Stimulated activated CD8-positive, alpha-beta memory T cell treated with anti-CD3 and anti-CD28 coated beads, Interleukin-2, amount 100 ng/mL, for 48 hours (primary cell): ENCODE data around the gene TARBP1.

Source experiments
- DNase-seq, 2 donors: peaks; one replicate each; pipeline ENCODE4 v3.0.0-alpha.2; 2020; ENCODE audit warnings: low read depth in 2 of 2

The TARBP1 gene

DNA sequence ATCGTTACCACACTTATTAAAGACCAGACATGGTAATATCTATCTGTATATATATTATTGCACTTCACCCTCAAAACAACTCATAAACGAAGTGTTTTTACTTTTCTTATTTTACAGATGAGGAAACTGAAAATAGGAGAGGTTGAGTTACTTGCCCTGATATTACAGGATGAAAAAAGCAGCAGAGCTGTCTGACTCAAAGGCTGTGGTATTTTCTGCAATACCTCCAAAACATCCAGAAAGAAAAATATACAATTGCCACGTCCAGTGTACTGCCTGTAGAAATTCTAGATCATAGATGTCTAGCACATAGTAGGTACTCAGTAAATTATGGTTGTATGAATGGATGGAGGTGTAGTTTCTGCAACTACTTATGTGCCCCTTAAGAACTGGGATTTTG lies 5.2 kb upstream of the TARBP1 start:
- DNase-seq: no peak

- DNase-seq: no peak
Measured at GRCh38 chr1:234481771-234482170, 2.8 kb upstream of the TARBP1 start.

- no peak for DNase-seq
Measured at GRCh38 chr1:234479866-234480265, 887 bp upstream of the TARBP1 start.

DNA sequence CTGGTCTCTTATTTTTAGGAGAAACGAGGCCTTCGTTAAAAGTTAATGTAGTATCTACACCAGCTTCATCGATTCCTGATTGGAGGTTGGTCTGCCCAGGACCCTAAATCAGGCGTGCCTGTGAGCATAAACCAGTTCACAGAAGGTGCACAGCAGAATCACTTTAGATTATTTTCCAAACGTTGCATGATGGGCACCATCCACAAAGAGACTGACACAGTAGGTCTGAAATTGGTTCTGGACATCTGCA lies 256 bp upstream of the TARBP1 start:
- no peak for DNase-seq

GRCh38 chr1:234478152-234478480 lies 863 bp downstream of the TARBP1 start:
- DNase-seq: peak; percentile 54 to 56

GRCh38 chr1:234477386-234478151 lies 1.4 kb downstream of the TARBP1 start:
- DNase-seq: no peak

- no peak for DNase-seq
Measured at GRCh38 chr1:234476172-234476571, 2.8 kb downstream of the TARBP1 start.

GRCh38 chr1:234475167-234475793 lies 3.7 kb downstream of the TARBP1 start:
- DNase-seq: no peak

DNA sequence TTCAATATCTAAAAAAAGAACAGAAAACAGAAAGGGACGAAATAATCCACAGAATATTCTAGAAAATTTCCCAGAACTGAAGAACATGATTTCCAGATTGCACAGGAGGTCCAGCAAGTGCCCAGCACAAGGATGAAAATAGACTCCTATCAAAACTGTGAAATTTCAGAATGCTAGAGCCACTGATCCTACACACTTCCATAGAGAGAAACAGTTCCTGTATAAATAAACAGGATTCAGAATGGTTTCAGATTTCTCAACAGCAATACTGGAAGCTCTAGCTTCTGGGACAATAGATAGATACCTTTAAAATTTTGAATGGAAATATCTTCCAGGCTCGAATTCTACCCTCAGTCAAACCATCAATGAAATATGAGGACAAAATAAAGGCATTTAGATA lies 4.6 kb downstream of the TARBP1 start:
- no peak for DNase-seq

DNA sequence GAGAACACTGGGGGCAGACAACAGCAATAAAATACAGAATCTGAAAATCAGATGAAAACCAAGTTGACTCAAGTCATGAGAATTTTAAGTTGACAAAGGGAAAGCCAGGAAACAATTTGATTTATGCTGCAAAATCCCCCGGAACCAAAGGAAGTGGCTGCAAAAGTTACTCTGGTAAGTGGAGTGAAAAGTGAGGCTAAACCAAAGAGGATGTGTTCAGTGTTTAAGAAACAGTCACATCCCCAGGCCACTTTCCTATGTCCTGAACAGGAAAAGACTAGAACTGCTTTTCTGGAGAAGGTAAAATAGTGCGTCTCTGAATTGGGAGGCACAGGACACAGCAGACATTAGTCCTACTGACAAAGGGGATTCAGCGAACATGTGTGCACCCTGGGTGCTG lies 5.9 kb downstream of the TARBP1 start:
- DNase-seq: no peak

GRCh38 chr1:234469376-234469775 lies 9.6 kb downstream of the TARBP1 start:
- no peak for DNase-seq

DNA sequence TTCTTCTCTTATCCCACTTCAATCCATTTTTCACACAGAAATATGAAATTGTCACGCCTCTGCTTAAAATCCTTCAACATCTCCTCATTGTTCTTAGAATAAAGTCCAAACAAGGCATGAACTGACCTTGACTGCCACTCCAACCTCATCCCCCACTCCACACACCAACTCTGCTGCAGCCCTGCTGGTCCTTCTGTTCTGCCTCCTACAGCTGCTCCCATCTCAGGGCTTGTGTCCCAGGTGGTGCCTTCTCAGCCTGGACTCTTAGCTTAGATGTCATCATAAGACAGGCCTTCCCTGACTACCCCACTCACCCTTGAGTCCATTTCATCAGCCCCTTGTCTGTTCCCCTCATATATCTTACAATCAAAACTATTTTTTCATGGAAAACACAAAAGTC lies 10.4 kb downstream of the TARBP1 start:
- DNase-seq: no peak

- no peak for DNase-seq
Measured at GRCh38 chr1:234467821-234468220, 11.2 kb downstream of the TARBP1 start.

- DNase-seq: no peak
Measured at GRCh38 chr1:234466945-234467344, 12.0 kb downstream of the TARBP1 start.

DNA sequence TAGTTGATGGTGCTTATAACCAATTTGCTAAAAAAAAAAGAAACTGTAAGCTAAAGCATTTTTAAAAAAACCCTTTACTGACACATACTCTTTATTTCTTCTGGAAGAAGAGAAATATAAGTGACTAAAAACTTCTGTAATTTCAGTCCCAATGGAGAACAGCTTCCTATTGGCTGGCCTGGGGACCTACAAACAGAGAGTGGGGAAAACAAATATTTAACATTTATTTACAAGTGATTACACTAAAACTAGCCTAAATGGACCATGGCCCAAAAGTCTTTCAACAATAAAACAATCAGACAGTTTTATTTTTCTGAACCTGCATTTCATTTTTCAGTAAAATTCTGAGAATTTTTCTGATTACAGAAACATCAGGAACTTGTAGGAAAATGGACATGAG lies 15.2 kb downstream of the TARBP1 start:
- DNase-seq: no peak

DNA sequence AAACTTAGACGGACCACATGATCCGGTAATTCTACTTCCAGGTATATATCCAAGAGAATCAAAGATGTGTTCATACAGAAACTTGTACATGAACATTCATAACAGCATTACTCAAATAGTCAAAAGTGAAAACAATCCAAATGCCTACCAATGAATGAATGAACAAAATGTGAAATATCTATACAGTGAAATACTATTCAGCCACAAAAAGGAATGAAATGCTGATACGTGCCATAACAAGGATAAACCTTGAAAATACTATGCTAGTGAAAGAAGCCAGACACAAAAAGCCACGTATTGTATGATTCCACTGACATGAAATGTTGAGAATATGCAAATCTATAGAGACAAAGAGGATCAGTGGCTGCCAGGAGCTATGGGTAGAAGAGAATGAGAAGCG lies 18.3 kb downstream of the TARBP1 start:
- DNase-seq: no peak

GRCh38 chr1:234458352-234459017 lies 20.5 kb downstream of the TARBP1 start:
- DNase-seq: no peak

- DNase-seq: no peak
Measured at GRCh38 chr1:234454926-234455325, 24.1 kb downstream of the TARBP1 start.

DNA sequence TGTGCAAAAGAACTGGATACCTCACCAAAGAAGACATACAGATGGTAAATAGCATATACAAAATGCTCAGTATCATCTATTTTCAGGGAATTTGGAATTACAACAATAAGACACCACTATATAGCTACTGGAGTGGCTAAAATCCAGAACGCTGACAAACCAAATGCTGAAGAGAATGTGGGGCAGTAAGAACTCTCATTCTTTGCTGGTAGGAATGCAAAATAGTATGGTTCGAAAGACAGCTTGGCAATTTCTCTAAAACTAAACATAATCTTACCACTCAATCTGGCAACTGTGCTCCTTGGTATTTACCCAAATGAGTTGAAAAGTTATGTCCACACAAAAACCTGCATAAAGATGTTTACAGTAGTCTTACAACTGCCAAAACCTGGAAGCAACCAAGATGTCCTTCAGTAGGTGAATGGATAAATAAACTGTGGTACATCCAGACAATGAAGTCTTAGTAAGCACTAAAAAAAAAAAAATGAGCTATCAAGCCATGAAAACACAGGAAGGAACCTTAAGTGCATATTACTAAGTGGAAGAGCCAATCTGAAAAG lies 26.5 kb downstream of the TARBP1 start:
- DNase-seq: no peak

DNA sequence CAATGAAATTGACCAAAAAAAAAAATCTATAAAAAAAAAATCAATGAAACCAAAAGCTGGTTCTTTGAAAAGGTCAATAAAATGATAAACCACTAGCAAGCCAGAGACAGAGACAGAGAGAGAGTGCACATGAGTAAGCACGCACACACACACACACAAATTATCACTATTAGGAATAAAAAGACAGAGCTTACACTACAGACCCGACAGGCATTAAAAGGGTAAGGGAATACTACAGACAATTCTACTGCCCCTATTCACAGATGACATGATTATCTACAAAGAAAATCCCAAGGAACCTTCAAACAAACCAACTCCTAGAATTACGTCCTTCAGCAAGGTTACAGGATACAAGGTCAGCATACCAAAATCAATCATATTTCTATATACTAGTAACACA lies 38.6 kb downstream of the TARBP1 start:
- DNase-seq: no peak

- DNase-seq: no peak
Measured at GRCh38 chr1:234438579-234438978, 40.4 kb downstream of the TARBP1 start.

DNA sequence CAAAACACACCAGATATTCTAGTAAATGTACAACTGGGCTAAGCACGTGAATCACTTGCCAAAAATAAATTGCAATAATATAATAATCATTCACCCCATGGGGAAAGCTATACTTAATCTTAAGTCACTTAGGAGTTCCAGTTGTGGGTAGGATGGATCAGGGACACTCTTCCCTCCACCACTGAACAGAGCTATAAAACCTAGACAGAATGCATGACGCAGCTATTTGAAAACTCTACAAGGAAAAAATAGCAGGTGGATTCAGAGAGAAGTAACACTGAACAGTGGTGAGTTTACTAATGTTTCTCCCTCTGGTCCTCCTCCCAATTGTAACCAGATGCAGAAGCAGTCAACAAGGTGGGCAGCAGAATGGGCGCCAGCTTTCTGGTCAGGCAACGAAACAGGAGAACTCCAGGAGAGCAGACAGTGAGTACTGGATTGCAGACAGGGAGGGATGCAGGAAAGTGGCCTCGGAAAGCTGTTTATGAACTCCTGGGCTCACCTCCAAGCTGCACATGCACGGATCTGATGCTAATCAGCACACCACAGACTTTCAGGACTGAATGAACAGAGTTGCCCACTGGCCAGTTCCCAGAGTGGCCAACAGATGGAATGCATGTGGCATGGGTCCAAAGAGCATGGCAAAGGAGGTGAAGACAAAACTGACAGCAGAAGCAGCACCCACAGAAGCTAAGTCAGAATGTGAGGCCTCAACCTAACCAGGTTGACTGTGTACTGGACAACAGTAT lies 41.4 kb downstream of the TARBP1 start:
- DNase-seq: no peak

- DNase-seq: no peak
Measured at GRCh38 chr1:234435620-234436019, 43.4 kb downstream of the TARBP1 start.
